NT2/D1 (cell line): ENCODE data around the gene SLC25A43.

ENCODE experiments used
- DNase-seq: peaks from one replicate; pipeline ENCODE4 v3.0.0-alpha.2; 2011; ENCODE audit warnings: low read depth, low spot score
- H3K27me3 ChIP-seq: 2 replicates; pipeline ENCODE4 v1.6.0; 2011; ENCODE audit warnings: mild to moderate bottlenecking; ENCODE audit not compliant: insufficient read length, insufficient read depth
- H3K36me3 ChIP-seq: 2 replicates; pipeline ENCODE4 v1.6.1; 2011; ENCODE audit warnings: mild to moderate bottlenecking, low read length, mixed read lengths; ENCODE audit not compliant: insufficient read depth, insufficient read length
- H3K4me1 ChIP-seq: 2 replicates; pipeline ENCODE4 v1.5.1; 2011; ENCODE audit not compliant: insufficient read depth, insufficient read length
- H3K4me3 ChIP-seq: 2 replicates; pipeline ENCODE4 v1.5.1; 2011; ENCODE audit warnings: low read depth; ENCODE audit not compliant: insufficient read length
- H3K9ac ChIP-seq: 2 replicates; pipeline ENCODE4 v1.6.0; 2011; ENCODE audit warnings: low read depth; ENCODE audit not compliant: insufficient read length
- H3K9me3 ChIP-seq: 2 replicates; pipeline ENCODE4 v1.5.1; 2011; ENCODE audit warnings: mild to moderate bottlenecking, low read length; ENCODE audit not compliant: insufficient read depth
- SUZ12 ChIP-seq: IDR thresholded peaks from 2 replicates; pipeline ENCODE4 v1.6.1; 2011; ENCODE audit not compliant: insufficient read length, insufficient read depth; ENCODE audit errors: extremely low read depth
- YY1 ChIP-seq: IDR thresholded peaks from 2 replicates; pipeline ENCODE4 v1.6.1; 2011; ENCODE audit not compliant: insufficient read length, insufficient read depth
- ZNF274 ChIP-seq: IDR thresholded peaks from 2 replicates; pipeline ENCODE4 v1.6.1; 2011; ENCODE audit warnings: mild to moderate bottlenecking, low read depth, low read length

Gene SLC25A43

GRCh38 chrX:119442286-119442685, 43.1 kb downstream of the SLC25A43 start:
- no peak overlapping the region for H3K4me3 ChIP-seq
- H3K9me3 ChIP-seq = peaks cover 5% of the 10 kb centered on the region; the same call in 1 of the 2 replicates
- no peaks in the 10 kb centered on the region for H3K27me3 ChIP-seq
- no peaks in the 10 kb centered on the region for H3K4me1 ChIP-seq
- no peak overlapping the region for H3K9ac ChIP-seq
- no peak for TF ChIP-seq YY1
- H3K36me3 ChIP-seq = peaks cover 6% of the 10 kb centered on the region
- no peak for DNase-seq

GRCh38 chrX:119453202-119453601, 54.1 kb downstream of the SLC25A43 start:
- H3K4me3 ChIP-seq = no peak overlapping the region
- H3K9ac ChIP-seq = no peak overlapping the region
- peaks cover 33% of the 10 kb centered on the region for H3K36me3 ChIP-seq
- no peak for DNase-seq
- no peaks in the 10 kb centered on the region for H3K4me1 ChIP-seq
- H3K9me3 ChIP-seq = no peaks in the 10 kb centered on the region
- no peaks in the 10 kb centered on the region for H3K27me3 ChIP-seq
- TF ChIP-seq SUZ12 (no peak), ZNF274 (no peak), YY1 (no peak)

DNA sequence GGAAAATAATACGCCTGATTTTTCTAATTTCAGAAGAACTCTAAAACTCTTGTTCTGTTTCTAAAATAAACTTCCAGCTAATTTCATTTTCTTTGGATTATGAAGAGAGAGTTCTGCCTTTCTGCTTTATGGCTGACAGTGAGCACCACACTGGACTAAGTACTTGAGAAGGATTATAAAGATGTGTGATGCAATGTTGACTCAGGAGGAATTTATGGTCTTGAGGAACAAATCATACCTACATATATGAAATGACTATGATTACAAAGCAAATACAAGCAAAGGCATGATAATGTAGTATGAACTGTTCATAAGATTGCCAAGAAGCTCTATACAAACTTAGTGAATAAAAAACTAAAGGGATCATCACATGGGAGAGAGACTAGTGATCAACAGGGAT, 56.1 kb downstream of the SLC25A43 start:
- H3K4me3 ChIP-seq = no peak overlapping the region
- H3K4me1 ChIP-seq = no peaks in the 10 kb centered on the region
- no peaks in the 10 kb centered on the region for H3K9me3 ChIP-seq
- no peak for DNase-seq
- no peak for TF ChIP-seq ZNF274
- TF ChIP-seq SUZ12 = no peak
- TF ChIP-seq YY1 = no peak
- H3K9ac ChIP-seq = no peak overlapping the region
- no peaks in the 10 kb centered on the region for H3K27me3 ChIP-seq
- peaks cover 31% of the 10 kb centered on the region for H3K36me3 ChIP-seq

GRCh38 chrX:119459181-119459580, 60.0 kb downstream of the SLC25A43 start:
- no peak for TF ChIP-seq YY1
- no peak for TF ChIP-seq SUZ12
- no peak for TF ChIP-seq ZNF274
- H3K9me3 ChIP-seq = no peaks in the 10 kb centered on the region
- H3K4me3 ChIP-seq = no peak overlapping the region
- H3K36me3 ChIP-seq = peaks cover 4% of the 10 kb centered on the region
- DNase-seq = no peak
- H3K27me3 ChIP-seq = no peaks in the 10 kb centered on the region
- H3K9ac ChIP-seq = no peak overlapping the region
- no peaks in the 10 kb centered on the region for H3K4me1 ChIP-seq

DNA sequence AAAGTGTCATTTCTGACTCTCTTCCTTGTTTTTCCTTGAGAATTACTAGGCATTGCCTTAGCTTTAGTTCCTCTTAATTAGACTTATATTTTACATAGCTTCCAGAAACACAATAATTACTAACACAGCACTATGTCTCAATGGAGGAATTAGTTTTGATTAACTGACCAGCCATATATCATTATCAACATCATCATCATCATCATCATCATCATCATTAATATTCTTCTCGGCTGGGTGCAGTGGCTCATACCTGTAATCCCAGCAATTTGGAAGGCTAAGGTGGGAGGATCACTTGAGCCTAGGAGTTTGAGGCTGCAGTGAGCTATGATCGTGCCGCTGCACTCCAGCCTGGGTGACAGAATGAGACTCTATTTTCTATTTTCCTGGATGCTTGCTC, 66.4 kb downstream of the SLC25A43 start:
- Histone ChIP-seq H3K9me3 (no peaks in the 10 kb centered on the region), H3K36me3 (peaks cover 15% of the 10 kb centered on the region), H3K4me1 (peaks cover 4% of the 10 kb centered on the region), H3K27me3 (no peaks in the 10 kb centered on the region), H3K4me3 (no peak overlapping the region), H3K9ac (no peak overlapping the region)
- DNase-seq = no peak
- no peak for TF ChIP-seq SUZ12
- TF ChIP-seq ZNF274 = no peak
- TF ChIP-seq YY1 = no peak

DNA sequence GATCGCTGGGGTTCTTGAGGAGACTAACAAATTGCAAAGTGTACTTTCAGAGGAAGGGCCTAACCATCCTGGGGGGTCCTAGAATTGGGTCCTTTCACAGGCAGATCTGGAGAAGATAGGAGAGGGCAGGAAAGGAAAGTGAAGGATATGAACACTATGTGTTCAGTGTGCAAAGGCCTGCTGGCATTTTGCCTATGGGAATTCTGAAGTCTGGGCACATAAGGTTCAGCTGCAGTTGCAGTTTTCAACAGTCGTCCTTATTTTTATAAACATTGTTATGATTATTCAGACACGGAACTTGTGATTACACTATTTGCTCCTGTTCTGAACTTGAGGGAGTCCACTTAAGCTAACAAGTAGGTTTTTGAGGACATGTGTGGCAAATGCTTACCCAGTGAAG, 67.8 kb downstream of the SLC25A43 start:
- DNase-seq = no peak
- TF ChIP-seq SUZ12 (no peak), ZNF274 (no peak), YY1 (no peak)
- Histone ChIP-seq H3K36me3 (peaks cover 25% of the 10 kb centered on the region), H3K27me3 (no peaks in the 10 kb centered on the region), H3K9me3 (no peaks in the 10 kb centered on the region), H3K9ac (no peak overlapping the region), H3K4me3 (no peak overlapping the region), H3K4me1 (peaks cover 4% of the 10 kb centered on the region)

DNA sequence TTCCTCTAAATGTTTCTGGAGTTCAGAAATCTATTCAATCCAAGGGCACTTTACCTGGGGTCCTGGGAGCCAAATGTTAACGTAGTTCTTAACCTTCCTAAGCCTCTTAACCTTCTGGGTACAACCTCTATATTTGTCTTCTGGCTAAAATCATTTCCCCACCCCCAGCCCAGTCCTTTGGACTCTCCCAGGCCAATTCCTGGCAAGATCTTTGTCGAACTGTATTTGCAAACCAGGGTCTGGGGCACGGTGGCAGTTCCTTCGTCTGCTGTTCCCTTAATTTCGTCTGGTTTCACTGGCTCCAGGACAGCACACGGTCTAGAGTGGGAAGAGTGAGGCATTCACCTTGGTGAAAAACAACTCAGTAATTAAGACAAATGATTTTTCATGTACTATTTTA, 68.3 kb downstream of the SLC25A43 start:
- Histone ChIP-seq H3K4me3 (no peak overlapping the region), H3K9ac (peak overlapping the region; percentile 6)

GRCh38 chrX:119467842-119468550, 68.9 kb downstream of the SLC25A43 start, which contains the start of gene SLC25A5:
Gene SLC25A5, plus strand, starts transcription at chrX:119468444. Its CDS starts 72 bp downstream, at chrX:119468516.
- no peaks in the 10 kb centered on the region for H3K27me3 ChIP-seq
- peaks cover 25% of the 10 kb centered on the region for H3K36me3 ChIP-seq
- peak; percentile 75 for DNase-seq
- H3K4me1 ChIP-seq = peaks cover 4% of the 10 kb centered on the region
- TF ChIP-seq SUZ12 = no peak
- TF ChIP-seq ZNF274 = no peak
- TF ChIP-seq YY1 = no peak
- peak within 1 kb of the TSS; percentile 89 for H3K4me3 ChIP-seq
- no peaks in the 10 kb centered on the region for H3K9me3 ChIP-seq
- H3K9ac ChIP-seq = peak within 1 kb of the TSS; percentile 97

More for the DNA sequence above, 68.3 kb downstream of the SLC25A43 start:
- Histone ChIP-seq H3K36me3 (peaks cover 25% of the 10 kb centered on the region), H3K27me3 (no peaks in the 10 kb centered on the region), H3K4me1 (peaks cover 4% of the 10 kb centered on the region), H3K9me3 (no peaks in the 10 kb centered on the region)
- TF ChIP-seq SUZ12 (no peak), ZNF274 (no peak), YY1 (no peak)
- no peak for DNase-seq
